Measurements from ENCODE around the gene BARX1.

The BARX1 gene

DNA sequence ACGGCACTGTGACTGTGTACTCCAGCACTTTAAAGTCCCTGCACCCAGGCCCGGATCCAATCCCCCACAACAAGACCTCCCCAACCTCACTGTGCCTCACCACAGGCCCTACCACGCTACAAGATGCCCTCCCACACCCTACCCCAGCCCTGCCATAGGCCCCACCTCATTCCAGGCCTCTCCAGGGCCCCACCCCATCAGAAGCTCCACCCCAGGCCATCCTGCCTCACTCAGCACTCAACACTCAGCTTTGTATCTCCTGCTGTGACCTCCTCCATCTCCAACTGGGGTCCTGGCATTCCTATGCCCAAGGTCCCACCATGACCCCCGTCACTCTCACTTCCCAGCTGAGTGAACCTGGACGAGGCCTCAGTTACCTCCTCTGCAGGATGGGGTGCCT, 38.8 kb downstream of the BARX1 start:
- no peak for DNase-seq

DNA sequence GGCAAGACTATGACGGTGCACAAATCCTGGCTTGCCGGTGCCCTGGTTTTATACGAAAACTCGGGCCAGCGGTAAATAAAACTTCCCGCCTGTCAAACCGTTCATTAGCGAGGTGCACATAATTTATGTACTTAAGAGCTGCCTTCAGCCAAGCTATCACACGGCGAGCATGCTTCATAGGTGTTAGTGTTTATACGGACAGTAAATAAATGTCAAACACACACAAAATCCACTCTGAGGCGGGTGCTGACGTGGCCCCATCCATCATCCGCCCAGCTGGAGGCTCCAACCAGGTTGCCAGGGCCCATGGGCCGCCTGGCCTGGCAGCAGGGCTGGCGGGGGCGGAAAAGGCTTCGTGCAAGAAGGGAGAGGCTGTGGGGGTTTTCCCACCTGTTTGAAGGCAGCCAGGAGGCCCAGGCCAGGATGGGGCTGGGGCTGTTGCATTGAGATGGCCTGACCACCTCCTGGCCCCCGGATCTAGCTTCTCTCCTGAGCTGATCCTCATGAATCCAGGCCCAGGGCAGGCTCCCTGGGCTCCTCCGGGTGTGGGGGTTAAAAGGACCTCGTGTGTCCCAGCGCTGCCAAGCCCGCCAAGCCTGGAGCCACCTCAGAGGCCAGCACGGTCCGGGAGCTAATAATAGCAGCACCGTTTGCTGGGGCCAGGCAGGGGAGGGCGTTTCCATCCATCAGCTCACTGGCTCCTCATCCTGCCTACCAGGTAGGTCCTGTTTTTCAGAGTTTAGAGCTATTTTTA, 43.2 kb downstream of the BARX1 start:
- no peak for DNase-seq

DNA sequence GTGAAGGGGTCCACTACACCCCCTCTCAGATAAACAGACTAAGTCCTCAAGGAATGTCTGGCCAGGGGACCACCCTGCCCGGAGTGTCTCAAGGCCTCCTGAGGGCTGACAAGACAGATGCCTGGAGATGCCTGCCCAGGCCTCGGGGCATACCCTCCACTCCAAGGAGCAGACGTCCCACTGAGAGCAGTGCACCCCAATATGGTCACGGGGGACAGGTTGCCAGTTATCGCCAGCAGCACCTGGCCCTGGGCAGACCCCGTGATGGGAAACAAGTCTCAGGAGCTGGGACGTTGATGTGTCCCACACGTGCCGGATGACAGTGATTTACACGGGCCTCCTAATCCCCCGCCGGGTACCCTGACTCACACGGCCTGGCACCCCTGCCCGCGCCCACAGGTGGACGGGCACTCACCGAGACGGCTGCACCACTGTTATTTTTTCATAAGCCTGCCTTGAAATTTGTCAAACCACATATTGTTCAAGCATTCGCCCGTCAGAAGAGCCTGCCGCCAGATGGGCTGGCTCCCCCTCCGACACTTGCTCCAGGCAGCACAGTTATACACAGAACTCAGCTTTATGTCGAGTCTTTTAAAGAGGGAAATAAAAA, 43.9 kb downstream of the BARX1 start:
- DNase-seq, result no peak

DNA sequence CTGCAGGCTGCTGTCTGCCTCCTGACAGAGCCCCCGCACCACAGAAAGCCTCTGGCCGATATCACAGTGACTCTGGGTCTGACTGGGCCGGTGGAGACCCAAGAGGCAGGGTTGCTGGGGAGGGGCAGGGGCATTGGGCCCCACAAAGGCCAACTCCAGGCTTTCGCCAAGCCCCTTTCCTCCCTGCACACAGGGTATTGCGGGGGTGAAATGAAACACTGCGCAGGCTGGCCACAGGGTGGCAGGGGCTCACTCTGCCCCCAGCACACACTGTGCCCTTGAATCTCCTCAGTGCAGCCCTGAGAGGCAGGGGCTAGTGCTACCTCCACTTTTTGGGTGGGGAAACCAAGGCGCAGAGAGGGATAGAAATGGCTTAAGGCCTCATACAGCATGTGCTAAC, 44.6 kb downstream of the BARX1 start:
- no peak for DNase-seq

DNA sequence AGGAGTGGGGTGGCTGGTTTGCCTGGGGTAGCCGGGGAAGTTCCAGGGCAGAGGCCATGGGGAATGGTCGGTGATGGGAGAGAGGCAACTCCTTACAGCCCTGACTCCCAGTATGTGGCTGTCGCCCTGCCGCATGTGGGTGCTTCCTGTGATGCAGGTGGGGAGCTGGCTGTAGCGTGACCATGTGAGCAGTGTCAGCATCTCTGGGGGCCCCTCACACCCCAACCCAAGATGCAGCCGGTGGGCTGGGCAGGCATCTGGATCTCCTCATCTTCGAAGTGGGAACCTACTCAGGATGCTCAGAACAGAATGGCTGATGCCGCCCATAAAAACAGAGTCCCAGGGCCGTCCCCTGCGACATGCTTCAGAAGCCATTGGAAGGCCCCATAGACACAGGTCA, 45.0 kb downstream of the BARX1 start:
- DNase-seq, result no peak

DNA sequence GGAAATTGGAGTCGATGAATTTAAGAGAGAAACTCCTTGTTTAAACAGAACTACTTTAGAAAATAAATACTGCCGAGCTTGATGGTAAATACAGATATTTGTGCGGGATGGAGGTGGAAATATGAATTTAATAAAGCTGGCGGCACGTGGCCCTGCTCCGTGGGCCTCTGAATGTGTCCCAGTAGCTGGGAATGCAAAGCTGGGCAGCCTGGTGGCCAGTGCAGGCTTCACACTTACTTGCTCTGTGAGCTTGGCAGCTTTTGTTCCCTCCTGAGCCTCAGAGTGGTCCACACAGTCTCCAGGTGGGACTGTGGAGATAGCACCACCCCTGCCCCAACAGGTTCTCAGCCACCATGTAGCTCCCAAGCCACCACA, 45.9 kb downstream of the BARX1 start:
- DNase-seq, result no peak

DNA sequence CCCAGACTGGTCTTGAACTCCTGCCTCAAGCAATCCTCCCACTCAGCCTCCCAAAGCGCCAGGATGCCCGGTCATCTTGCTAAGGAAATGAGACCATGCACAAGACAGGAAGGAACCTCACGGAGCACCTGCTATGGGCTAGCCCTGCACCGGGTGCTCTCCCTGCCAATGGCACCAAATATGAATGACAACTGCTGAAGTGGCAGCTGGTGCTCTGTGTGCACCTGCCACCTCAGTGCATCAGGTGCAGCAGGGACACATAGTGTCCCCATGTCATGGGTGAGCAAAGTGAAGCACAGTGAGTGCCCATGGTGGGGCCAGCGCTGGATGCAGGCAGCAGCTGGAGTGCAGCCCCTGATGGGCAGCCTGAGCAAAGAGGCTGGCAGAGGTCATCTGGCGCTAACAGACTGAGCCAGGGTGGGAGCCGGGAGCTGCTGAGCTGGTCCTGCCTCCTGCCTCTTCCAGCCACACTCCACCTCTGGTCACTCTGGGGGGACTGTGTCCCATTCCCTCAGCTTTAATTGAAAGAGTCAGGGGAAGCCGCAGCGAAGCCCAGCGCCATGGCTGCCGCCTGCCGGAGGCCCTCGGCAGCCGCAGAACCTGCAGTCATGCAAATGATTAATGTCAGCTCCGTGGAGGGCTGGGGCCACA, 46.4 kb downstream of the BARX1 start:
- DNase-seq, result no peak

DNA sequence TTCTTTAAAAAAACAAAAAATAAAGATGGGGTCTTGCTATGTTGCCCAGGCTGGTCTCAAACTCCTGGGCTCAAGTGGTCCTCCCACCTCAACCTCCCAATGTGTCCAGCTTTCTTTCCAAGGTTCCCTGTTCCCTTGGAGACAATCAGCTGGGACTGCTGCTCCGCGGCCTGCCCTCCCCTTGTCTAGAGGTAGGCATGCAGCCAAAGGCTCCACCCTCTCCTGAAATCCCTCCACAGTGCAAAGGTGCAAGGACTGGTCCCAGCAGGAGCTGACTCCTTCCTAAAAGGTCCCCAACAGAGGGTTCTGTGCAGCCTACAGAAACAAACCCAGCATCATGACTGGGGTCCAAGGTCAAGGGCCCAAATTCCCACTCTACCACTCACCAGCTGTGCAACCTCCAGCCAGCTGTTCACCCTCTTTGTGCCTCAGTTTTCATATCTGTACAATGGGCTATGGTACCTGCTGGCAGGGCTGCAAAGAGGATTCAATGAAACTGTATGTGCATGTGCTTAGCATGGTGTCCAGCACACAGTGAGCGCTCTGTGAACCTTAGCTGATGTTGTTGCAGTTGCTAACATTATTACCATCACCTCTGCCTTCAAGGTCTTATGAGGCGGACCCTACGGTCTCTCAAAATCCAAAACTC, 47.5 kb downstream of the BARX1 start:
- no peak for DNase-seq

DNA sequence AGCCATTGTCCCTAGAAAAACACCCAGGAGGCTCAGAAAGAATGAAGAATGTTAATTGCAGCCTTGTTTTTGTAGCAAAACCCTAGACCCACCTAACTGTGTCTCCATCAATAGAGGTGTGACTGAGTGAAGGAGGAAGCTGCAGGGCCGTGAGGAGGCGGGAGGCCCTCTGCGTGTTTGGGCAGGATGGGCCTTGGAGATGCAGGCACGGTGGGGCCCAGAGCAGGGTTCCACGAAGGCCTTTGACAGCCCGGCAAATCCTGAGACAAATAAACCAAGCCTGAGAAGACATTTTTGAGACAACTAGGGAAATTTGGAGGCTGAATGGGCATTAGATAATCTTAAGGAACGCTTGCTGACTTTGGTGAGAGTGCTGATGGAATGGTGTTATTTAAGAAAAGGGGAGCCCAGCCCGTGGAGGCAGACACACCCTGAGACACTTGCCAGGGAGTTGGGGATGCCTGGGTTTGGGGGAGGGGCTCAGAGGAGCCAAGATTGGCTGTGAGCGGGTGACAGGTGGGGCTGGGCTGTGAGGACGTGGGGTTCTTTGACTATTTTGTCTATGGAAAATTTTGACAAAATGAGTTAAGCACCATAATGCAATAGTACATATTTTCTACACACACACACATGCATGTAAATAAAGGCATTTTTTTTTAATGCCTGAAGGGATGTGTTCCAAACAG, 48.8 kb downstream of the BARX1 start:
- no peak for DNase-seq

DNA sequence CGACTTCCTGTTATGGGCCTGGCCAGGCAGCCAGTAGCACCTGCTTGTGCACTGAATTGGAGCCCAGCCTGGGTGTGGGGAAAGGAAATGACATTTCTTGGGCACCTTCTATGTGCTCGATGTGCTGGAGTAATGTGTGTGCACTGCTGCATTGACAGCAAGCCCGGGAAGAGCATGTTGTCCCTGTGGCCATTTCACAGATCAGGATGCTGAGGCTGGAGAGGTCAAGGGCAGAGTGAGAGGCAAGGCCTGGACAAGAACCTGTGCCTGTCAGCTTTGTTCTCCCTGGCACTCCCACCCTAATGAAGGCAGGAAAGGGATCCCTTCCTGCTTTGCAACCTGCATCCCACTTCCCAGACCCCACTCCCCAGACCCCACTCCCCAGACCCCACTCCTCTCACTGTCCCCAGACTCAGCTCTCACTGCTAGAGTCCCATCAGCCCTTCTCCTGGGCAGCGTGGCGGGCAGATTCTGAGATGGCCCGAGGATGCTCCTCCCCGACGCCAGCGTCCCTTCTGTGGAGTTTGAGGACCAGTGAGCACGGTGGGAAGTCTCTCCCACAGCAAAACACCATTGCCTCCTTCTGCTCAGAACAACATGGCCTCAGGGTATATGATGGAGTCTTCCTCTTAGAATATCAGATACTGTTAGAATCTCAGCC, 49.6 kb downstream of the BARX1 start:
- DNase-seq, result no peak

DNA sequence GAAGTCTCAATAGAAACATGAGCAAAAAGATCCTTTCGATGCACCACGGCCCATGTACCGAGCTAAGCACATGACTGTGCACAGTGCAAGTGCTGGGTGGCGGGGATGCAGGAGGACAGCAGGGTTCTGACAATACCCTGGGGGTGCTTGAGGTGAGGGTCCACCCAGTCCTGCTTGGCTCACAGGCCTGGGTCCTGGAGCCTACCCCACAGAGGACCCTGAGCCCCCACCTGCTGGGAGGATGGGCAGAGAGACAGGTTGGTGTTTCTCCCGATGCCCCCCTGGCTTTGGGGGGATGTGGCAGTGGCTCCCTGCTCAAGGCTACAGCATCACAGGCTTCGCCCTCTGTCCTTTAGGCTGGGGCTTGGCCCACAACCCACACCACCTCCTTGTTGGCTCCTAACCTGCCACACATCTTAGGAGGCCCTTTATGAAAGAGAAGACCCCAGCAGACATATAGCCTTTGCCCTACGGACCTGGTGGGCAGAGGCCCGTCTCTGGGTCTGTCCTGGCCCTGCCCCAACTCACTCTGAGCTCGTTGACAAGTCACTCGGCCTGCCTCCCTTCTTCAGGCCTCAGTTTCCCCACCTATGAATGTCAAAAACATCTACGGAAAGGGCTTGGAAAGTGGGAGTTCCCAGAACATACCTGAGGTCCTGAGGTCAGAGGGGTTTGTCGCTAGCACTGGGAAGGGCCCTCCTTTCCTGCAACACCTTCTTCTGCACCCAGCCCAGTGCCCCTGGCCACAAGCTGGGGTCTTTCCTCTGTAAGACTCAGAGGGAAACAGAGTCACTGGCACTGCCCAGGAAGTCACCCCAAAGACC, 50.3 kb downstream of the BARX1 start:
- no peak for DNase-seq

DNA sequence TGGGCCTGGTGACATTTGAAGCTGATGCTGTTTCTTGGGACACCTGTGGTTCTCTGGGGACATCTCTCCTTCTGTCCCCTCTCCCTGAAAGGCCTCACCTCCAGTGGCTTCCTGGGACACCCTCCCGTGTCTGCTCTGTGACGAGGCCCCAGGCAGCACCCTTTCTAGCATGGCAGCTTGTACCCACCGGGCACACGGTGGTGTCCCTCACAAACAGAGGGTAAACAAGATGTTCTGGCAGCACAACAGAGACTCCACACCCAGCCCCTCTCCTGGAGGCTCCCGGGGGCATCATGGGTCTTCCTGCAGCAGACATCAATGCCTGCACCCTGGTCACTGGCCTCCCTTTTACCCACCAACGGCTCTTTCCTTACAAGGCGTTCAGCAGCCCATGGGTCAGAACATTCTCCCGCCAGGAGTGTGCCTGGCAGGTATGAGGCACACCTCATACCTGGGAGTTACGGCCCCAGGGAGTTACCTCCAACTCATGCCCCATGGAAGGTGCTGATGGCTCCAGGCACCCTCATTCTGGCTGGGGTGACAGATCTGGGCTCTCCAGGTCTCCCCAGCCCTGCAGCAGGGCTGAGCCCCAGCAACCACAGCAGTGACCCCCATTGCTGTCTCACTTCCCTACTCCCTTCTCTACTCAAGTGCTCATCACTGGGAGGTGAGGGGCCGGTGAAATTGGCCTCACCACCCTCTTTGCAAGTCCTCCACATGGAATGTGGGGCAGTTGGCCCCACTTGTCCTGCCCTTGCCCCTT, 51.1 kb downstream of the BARX1 start:
- DNase-seq, result no peak

DNA sequence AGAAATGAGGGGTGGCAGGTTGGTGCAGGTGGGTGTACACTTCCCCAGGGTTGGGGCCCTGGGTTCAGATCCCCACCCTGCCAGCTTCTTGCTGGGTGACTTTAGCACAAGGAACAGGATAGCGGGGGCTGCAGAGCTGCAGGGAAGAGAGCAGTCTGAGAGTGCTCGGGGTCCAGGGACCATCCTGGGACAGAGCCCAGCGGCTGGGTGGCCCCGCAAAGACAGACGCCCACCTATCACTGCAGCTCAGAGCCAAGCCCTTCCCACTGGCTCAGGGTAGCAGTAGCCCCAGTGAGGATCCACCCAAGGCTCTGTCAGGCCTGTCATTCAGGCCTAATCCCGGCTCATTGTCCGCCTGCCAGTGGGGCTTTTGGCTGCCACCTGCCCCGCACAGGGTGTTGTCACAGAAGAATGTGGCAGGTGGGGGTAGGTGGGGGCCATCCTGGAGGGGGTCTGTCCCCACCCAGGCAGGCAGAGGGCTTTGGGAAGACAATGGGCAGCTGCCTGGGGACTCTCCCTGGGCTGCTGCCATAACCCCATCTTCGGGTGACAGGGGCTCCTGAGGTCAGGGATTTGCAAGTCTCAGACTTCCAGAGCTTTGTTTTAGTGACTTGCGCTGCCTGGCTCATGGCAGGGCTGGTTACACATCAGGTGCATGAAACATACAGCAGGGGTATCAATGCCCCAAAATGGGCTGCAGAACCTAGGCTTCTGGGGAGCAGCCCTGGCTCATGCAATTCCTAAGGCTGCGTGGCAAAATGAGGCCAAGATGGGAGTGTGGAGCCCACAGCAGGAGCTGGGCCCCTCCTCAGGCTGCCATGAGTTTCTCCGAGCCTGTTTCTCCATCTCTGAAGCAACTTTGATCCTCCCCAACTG, 52.1 kb downstream of the BARX1 start:
- DNase-seq, result no peak

DNA sequence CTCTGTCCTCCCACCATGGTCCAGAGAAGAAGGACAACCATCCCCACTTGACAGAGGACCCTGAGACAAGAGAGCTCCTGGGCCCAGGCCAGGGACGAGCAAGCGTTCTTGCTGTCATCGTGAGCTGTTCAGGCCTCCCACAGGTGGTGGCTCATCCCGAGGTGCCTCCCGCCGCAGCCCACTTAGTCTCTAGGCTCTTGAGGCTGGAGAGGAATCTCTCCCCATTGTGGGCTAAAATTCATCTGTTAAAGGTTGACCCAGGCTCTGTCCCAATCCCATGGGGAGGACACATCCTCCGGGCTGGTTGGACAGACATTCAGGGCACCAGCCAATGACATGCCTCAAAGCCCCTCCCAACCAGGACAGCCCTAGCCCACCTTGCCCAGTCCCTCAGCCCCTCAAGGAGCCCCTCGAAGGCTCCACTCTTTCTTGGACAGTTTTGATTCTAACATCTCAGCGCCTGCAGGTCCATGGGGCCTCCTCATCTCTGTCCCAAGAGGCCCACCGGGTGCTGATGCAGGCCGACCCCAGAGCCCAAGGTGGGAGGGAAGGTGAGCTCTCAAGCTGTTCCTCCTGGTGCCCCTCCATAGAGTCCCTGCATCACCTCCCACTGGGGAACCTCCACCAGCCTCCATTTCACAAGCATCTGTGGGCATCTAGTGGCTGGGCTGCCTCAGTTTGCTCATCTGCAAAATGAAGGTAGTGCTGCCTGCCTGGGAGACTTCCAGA, 52.9 kb downstream of the BARX1 start:
- DNase-seq, result no peak
